Ovary (tissue), 3 donors: ENCODE measurements around the gene CBS.
"Not testable (repeated sequence)": the region's sequence is repeated elsewhere in the genome, so short reads cannot be mapped to it uniquely, and the experiment has no call there.

ENCODE experiments used
- CTCF ChIP-seq, 3 donors: fragments of 450-650 bp in 2 of 3; fragments of 200-600 bp in 1 of 3; IDR thresholded peaks; one replicate each; pipeline versions ENCODE4 v1.5.1 to v1.8.0; 2016 to 2022; ENCODE audit warnings: antibody characterized with exemption in 3 of 3, mild to moderate bottlenecking in 1 of 3
- POLR2A ChIP-seq: fragments of 450-650 bp; IDR thresholded peaks from one replicate; pipeline ENCODE4 v1.6.1; 2017; ENCODE audit warnings: antibody characterized with exemption, mild to moderate bottlenecking, moderate library complexity
- donor health status: DM: no; HTN: no; CAD: no.

GRCh38 chr21:43038659-43039044 lies 37.0 kb downstream of the CBS start:
- not testable (repeated sequence) for TF ChIP-seq POLR2A; CTCF (IDR thresholded peaks at IDR 0.05)
